ENCODE measurements around the gene INPP4A.

INPP4A gene

DNA sequence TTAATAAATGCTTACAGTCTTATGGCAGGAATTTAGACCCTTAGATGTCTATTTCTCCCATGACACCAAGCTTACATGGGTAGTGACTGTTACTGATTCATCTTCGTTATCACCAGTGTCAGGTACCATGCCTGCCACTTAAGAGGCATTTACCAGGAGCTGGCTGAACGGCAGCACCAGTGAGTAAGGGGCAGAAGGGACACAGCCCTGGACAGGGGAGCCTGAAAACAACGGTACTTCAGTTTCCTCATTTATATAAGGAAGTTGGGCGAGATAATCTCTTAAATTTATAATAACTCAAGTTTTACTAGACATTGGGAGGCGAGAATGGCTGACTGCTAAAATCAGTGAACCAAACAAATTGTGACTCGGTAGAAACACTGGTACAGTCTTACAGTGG lies 162.4 kb downstream of the INPP4A start:
- H3K27ac ChIP-seq: peak overlapping the region; percentile 91; the same call in 1 of the 2 replicates
- TF ChIP-seq, protein P1, sequence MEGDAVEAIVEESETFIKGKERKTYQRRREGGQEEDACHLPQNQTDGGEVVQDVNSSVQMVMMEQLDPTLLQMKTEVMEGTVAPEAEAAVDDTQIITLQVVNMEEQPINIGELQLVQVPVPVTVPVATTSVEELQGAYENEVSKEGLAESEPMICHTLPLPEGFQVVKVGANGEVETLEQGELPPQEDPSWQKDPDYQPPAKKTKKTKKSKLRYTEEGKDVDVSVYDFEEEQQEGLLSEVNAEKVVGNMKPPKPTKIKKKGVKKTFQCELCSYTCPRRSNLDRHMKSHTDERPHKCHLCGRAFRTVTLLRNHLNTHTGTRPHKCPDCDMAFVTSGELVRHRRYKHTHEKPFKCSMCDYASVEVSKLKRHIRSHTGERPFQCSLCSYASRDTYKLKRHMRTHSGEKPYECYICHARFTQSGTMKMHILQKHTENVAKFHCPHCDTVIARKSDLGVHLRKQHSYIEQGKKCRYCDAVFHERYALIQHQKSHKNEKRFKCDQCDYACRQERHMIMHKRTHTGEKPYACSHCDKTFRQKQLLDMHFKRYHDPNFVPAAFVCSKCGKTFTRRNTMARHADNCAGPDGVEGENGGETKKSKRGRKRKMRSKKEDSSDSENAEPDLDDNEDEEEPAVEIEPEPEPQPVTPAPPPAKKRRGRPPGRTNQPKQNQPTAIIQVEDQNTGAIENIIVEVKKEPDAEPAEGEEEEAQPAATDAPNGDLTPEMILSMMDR (conservative IDR thresholded peaks at IDR 0.05): no peak

GRCh38 chr2:98607741-98608115 lies 163.1 kb downstream of the INPP4A start:
- H3K27ac ChIP-seq: peak overlapping the region; percentile 91
- TF ChIP-seq, protein P1 (conservative IDR thresholded peaks at IDR 0.05): no peak

GRCh38 chr2:98608116-98608961 lies 163.7 kb downstream of the INPP4A start, which contains the start of the genes COA5 and UNC50:
Gene COA5 (minus strand): TSS chr2:98608512. CDS start chr2:98608405, 107 bp downstream.
Gene UNC50 (plus strand): TSS chr2:98608589. CDS start chr2:98609760, 1,171 bp downstream.
- TF ChIP-seq, protein P1 (conservative IDR thresholded peaks at IDR 0.05): no peak
- peak within 1 kb of the TSS; percentile 91 for H3K27ac ChIP-seq

- TF ChIP-seq, protein P1 (conservative IDR thresholded peaks at IDR 0.05): no peak
- H3K27ac ChIP-seq: peak overlapping the region; percentile 91
These were observed 164.4 kb downstream of the INPP4A start for GRCh38 chr2:98608962-98609604.

- TF ChIP-seq, protein P1 (conservative IDR thresholded peaks at IDR 0.05): no peak
- no peak overlapping the region for H3K27ac ChIP-seq
These were observed 169.5 kb downstream of the INPP4A start for GRCh38 chr2:98614024-98614739.

- TF ChIP-seq, protein P1 (conservative IDR thresholded peaks at IDR 0.05): 0 out of 2 replicates have a peak, but pooled peaks have one; percentile 10
- H3K27ac ChIP-seq: no peak overlapping the region
These were observed 170.8 kb downstream of the INPP4A start for GRCh38 chr2:98615481-98615880.

DNA sequence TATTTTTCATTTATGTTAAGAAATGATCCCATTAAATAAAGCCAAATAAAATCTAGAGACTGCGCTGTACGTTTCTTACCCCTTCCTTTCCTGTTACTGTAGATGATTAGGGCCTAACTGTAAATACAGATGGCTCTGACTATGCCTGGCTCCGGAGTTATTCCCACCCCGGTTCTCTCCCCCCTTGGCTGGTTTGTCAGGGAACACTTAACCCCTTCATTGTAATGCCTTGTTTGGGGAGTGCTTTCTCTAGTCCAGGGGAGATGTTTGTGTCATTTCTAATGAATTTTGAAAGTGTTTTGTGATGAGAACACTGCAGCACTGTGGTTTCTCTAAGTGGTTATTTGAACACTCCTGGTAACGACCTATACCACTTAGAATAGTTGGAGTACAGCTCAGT lies 172.5 kb downstream of the INPP4A start:
- H3K27ac ChIP-seq: no peak overlapping the region
- TF ChIP-seq, protein P1 (conservative IDR thresholded peaks at IDR 0.05): no peak
